HCT116 (cell line): Measurements from ENCODE around the gene FMO5. TPM values are rescaled to one million over a fixed set of nuclear protein-coding genes. Genes with fewer than 3 reads are reported as not detected.

Experiments
- ATAC-seq: fragments of 200-7000 bp; cut with Tn5 transposase; 2 replicates; pipeline ENCODE4 v1.9.1; 2020; ENCODE audit warnings: mild to moderate bottlenecking, moderate library complexity
- BruUV-seq: library from RNA; stranded (reverse); fragments of 400-500 nt; replicated peaks from 2 replicates; lab custom pipeline; 2021; lab: Mats Ljungman, UMichigan
- CTCF ChIA-PET: fragments of 300-600 bp; sonication (Branson Sonifier 250); formaldehyde crosslinking; loops from one replicate; lab custom pipeline; 2021; ENCODE audit warnings: antibody characterized with exemption; lab: Charles Lee
- POLR2A ChIA-PET: fragments of 300-600, 350-600 bp; sonication (Branson Sonifier 250); formaldehyde crosslinking; loops from one replicate; lab custom pipeline; 2021; ENCODE audit warnings: antibody characterized with exemption; lab: Charles Lee
- RAD21 ChIA-PET, 2 experiments: fragments of 300-600 bp; sonication (Branson Sonifier 250); formaldehyde crosslinking; loops; one replicate each; lab custom pipeline; 2023; ENCODE audit warnings: low total read pairs in 2 of 2; ENCODE audit not compliant: uncharacterized antibody in 2 of 2, unreplicated experiment in 2 of 2, low non-redundant PET in 1 of 2; lab: Charles Lee
- DNase-seq: peaks from one replicate; pipeline ENCODE4 v3.0.0-alpha.2; 2010; ENCODE audit warnings: low read depth, low spot score
- H2AFZ ChIP-seq: fragments of 200-600 bp; shearing (Covaris generic), sonication (generic); 2 replicates; pipeline ENCODE4 v1.6.1; 2017; ENCODE audit warnings: low read depth, mixed run types, mixed read lengths, antibody characterized with exemption, low read length; ENCODE audit not compliant: poor library complexity, severe bottlenecking
- H3K27ac ChIP-seq: 2 replicates; pipeline ENCODE4 v1.5.1; 2012; ENCODE audit warnings: low read depth, low read length
- H3K27me3 ChIP-seq: fragments of 200-600 bp; sonication (generic); 2 replicates; pipeline ENCODE4 v1.6.1; 2016; ENCODE audit warnings: mixed run types, low read length, mixed read lengths; ENCODE audit not compliant: insufficient read depth
- H3K36me3 ChIP-seq, 2 experiments: fragments of 200-500 bp in 1 of 2; fragments of 200-600 bp in 1 of 2; sonication (Bioruptor generic) in 1 of 2; sonication (generic) in 1 of 2; 2 replicates each; pipeline versions ENCODE4 v1.5.1 to v1.6.1; 2014 to 2016; ENCODE audit warnings: low read length in 2 of 2, inconsistent platforms in 1 of 2, mixed read lengths in 1 of 2, mixed run types in 1 of 2; ENCODE audit not compliant: insufficient read depth in 2 of 2, control insufficient read depth in 1 of 2
- H3K4me1 ChIP-seq, 2 experiments: fragments of 200-600 bp in 1 of 2; sonication (generic) in 1 of 2; 2 replicates each; pipeline versions ENCODE4 v1.5.1 to v1.6.1; 2012 to 2017; ENCODE audit warnings: low read length in 2 of 2, inconsistent platforms in 1 of 2, mild to moderate bottlenecking in 1 of 2, mixed read lengths in 1 of 2, mixed run types in 1 of 2, moderate library complexity in 1 of 2; ENCODE audit not compliant: insufficient read depth in 2 of 2, control insufficient read depth in 1 of 2
- H3K4me2 ChIP-seq: fragments of 200-600 bp; sonication (generic); 2 replicates; pipeline ENCODE4 v1.6.1; 2017; ENCODE audit warnings: mixed run types, low read length, mixed read lengths
- H3K4me3 ChIP-seq, 2 experiments: fragments of 200-600 bp in 1 of 2; sonication (generic) in 1 of 2; replicated peaks in 1 of 2; 2 replicates each; pipeline ENCODE4 v1.5.1; 2011 to 2016; ENCODE audit warnings: low read length in 2 of 2, control low read depth in 1 of 2, low read depth in 1 of 2, mild to moderate bottlenecking in 1 of 2, mixed read lengths in 1 of 2, mixed run types in 1 of 2
- H3K79me2 ChIP-seq: fragments of 200-600 bp; sonication (generic); 2 replicates; pipeline ENCODE4 v1.6.1; 2017; ENCODE audit warnings: mild to moderate bottlenecking, mixed run types, low read length, moderate library complexity, mixed read lengths; ENCODE audit not compliant: insufficient read depth
- H3K9ac ChIP-seq: fragments of 200-600 bp; sonication (generic); 2 replicates; pipeline ENCODE4 v1.6.1; 2016; ENCODE audit warnings: low read length, mixed read lengths
- H3K9me2 ChIP-seq: fragments of 200-600 bp; sonication (generic), shearing (Covaris generic); 2 replicates; pipeline ENCODE4 v1.6.1; 2017; ENCODE audit warnings: mixed run types, mild to moderate bottlenecking, moderate library complexity; ENCODE audit not compliant: insufficient read depth
- H3K9me3 ChIP-seq, 2 experiments: fragments of 200-500 bp in 1 of 2; fragments of 200-600 bp in 1 of 2; sonication (Bioruptor generic) in 1 of 2; sonication (generic) in 1 of 2; 2 replicates each; pipeline ENCODE4 v1.6.1; 2014 to 2017; ENCODE audit warnings: low read length in 2 of 2, mixed read lengths in 2 of 2, inconsistent platforms in 1 of 2, low read depth in 1 of 2, mild to moderate bottlenecking in 1 of 2, mixed run types in 1 of 2, moderate library complexity in 1 of 2; ENCODE audit not compliant: control insufficient read depth in 1 of 2, insufficient read depth in 1 of 2
- H4K20me1 ChIP-seq: fragments of 200-600 bp; sonication (generic), shearing (Covaris generic); 2 replicates; pipeline ENCODE4 v1.6.1; 2017; ENCODE audit warnings: mixed run types, mild to moderate bottlenecking, moderate library complexity; ENCODE audit not compliant: insufficient read depth
- ATF3 ChIP-seq: IDR thresholded peaks from 2 replicates; pipeline ENCODE4 v1.6.1; 2012
- CBX3 ChIP-seq: IDR thresholded peaks from 2 replicates; pipeline ENCODE4 v1.6.1; 2012; ENCODE audit warnings: low read depth
- CEBPB ChIP-seq: IDR thresholded peaks from 2 replicates; pipeline ENCODE4 v1.6.1; 2012; ENCODE audit warnings: low read depth
- EGR1 ChIP-seq: IDR thresholded peaks from 2 replicates; pipeline ENCODE4 v1.6.1; 2012; ENCODE audit warnings: low read depth
- ELF1 ChIP-seq: IDR thresholded peaks from 2 replicates; pipeline ENCODE4 v1.6.1; 2012; ENCODE audit warnings: low read depth, borderline replicate concordance
- EZH2 ChIP-seq: fragments of 200-600 bp; sonication (generic); IDR thresholded peaks from 2 replicates; pipeline ENCODE4 v1.6.1; 2017; ENCODE audit warnings: antibody characterized with exemption, mixed run types
- EZH2phosphoT487 ChIP-seq: fragments of 200-600 bp; IDR thresholded peaks from 2 replicates; pipeline ENCODE4 v1.6.1; 2018; ENCODE audit warnings: antibody characterized with exemption, borderline replicate concordance
- FOSL1 ChIP-seq: IDR thresholded peaks from 2 replicates; pipeline ENCODE4 v1.6.1; 2012; ENCODE audit warnings: low read depth
- JUND ChIP-seq: IDR thresholded peaks from 2 replicates; pipeline ENCODE4 v1.6.1; 2012
- MAX ChIP-seq: IDR thresholded peaks from 2 replicates; pipeline ENCODE4 v1.6.1; 2012
- POLR2A ChIP-seq: IDR thresholded peaks from 2 replicates; pipeline ENCODE4 v1.7.0; 2011; ENCODE audit warnings: borderline replicate concordance; ENCODE audit not compliant: insufficient read depth, insufficient read length; ENCODE audit errors: extremely low read depth
- POLR2AphosphoS5 ChIP-seq: IDR thresholded peaks from 2 replicates; pipeline ENCODE4 v1.6.1; 2011; ENCODE audit warnings: mild to moderate bottlenecking, low read depth, low read length, moderate library complexity
- RAD21 ChIP-seq: IDR thresholded peaks from 2 replicates; pipeline ENCODE4 v1.6.1; 2012; ENCODE audit warnings: low read depth, mild to moderate bottlenecking
- SIN3A ChIP-seq: IDR thresholded peaks from 2 replicates; pipeline ENCODE4 v1.6.1; 2012; ENCODE audit warnings: low read depth
- SP1 ChIP-seq: IDR thresholded peaks from 2 replicates; pipeline ENCODE4 v1.6.1; 2012; ENCODE audit warnings: low read depth
- SRF ChIP-seq: IDR thresholded peaks from 2 replicates; pipeline ENCODE4 v1.6.1; 2012; ENCODE audit warnings: low read depth
- TCF7L2 ChIP-seq: IDR thresholded peaks from 2 replicates; pipeline ENCODE4 v1.7.0; 2011; ENCODE audit warnings: borderline replicate concordance, inconsistent platforms; ENCODE audit not compliant: insufficient read depth, insufficient read length; ENCODE audit errors: extremely low read depth
- YY1 ChIP-seq: IDR thresholded peaks from 2 replicates; pipeline ENCODE4 v1.6.1; 2011; ENCODE audit warnings: low read length, low read depth, moderate library complexity, mild to moderate bottlenecking; ENCODE audit not compliant: insufficient replicate concordance; ENCODE audit errors: extremely low read depth
- ZFX ChIP-seq: fragments of 450-650 bp; IDR thresholded peaks from 2 replicates; pipeline ENCODE4 v1.6.1; 2017
- ZNF274 ChIP-seq: fragments of 200-500 bp; sonication (Bioruptor generic); IDR thresholded peaks from 2 replicates; pipeline ENCODE4 v1.6.1; 2014; ENCODE audit warnings: mild to moderate bottlenecking, low read depth, low read length, inconsistent platforms
- intact Hi-C: fragments of 100-400 bp; cut with micrococcal nuclease; formaldehyde crosslinking; loops from 2 replicates; pipeline ENCODE4 v1.10.0; 2022
- total RNA-seq: library from RNA; stranded (reverse); gene quantifications from one replicate; pipeline ENCODE4 v1.2.1, GENCODE V29; 2021; ENCODE audit not compliant: unreplicated experiment

FMO5 gene
- total RNA-seq, 1 experiment from 2014 or later = 0.27 TPM

- no peaks in the 10 kb centered on the region for H3K27me3 ChIP-seq
- H3K9me2 ChIP-seq = no peaks in the 10 kb centered on the region
- peaks cover 14% of the 10 kb centered on the region; the same call in 1 of the 2 replicates for H4K20me1 ChIP-seq
- no peaks in the 10 kb centered on the region for H3K36me3 ChIP-seq
- no peak for DNase-seq
- no peak overlapping the region for H3K27ac ChIP-seq
- H2AFZ ChIP-seq = no peak overlapping the region
- ChIA-PET POLR2A (no interaction called here), CTCF (no interaction called here), RAD21 (no interaction called here)
- H3K4me2 ChIP-seq = no peak overlapping the region
- H3K79me2 ChIP-seq = peaks cover 77% of the 10 kb centered on the region
- H3K9me3 ChIP-seq = no peaks in the 10 kb centered on the region
- BruUV-seq = no TSS peak
- no peak for ATAC-seq
- H3K4me1 ChIP-seq = peaks cover 8 to 35% of the 10 kb centered on the region in 2 experiments; a peak in 3 of 4 replicates
- H3K4me3 ChIP-seq = no peak overlapping the region
- H3K9ac ChIP-seq = no peak overlapping the region
- intact Hi-C loops = no loop called here
- TF ChIP-seq TCF7L2 (no peak), ZNF274 (no peak), SIN3A (no peak), ELF1 (no peak), CEBPB (no peak)
Observed at GRCh38 chr1:147245586-147246021, 20.5 kb upstream of the FMO5 start.

- ChIA-PET POLR2A (no interaction called here), RAD21 (no interaction called here), CTCF (no interaction called here)
- Histone ChIP-seq H3K9me2 (no peaks in the 10 kb centered on the region), H3K4me2 (no peak overlapping the region), H2AFZ (no peak overlapping the region), H4K20me1 (peaks cover 14% of the 10 kb centered on the region; the same call in 1 of the 2 replicates), H3K9me3 (no peaks in the 10 kb centered on the region), H3K9ac (no peak overlapping the region), H3K27ac (no peak overlapping the region), H3K27me3 (no peaks in the 10 kb centered on the region), H3K4me3 (no peak overlapping the region), H3K79me2 (peaks cover 72% of the 10 kb centered on the region), H3K4me1 (peaks cover 8 to 35% of the 10 kb centered on the region in 2 experiments; a peak in 3 of 4 replicates), H3K36me3 (no peaks in the 10 kb centered on the region)
- DNase-seq (no peak), ATAC-seq (no peak)
- no TSS peak for BruUV-seq
- intact Hi-C loops = no loop called here
- TF ChIP-seq SP1 = no peak
- TF ChIP-seq POLR2A = no peak
- no peak for TF ChIP-seq TCF7L2
- TF ChIP-seq POLR2AphosphoS5 = no peak
- no peak for TF ChIP-seq MAX
- no peak for TF ChIP-seq CBX3
- TF ChIP-seq YY1 = no peak
- TF ChIP-seq CEBPB = no peak
- TF ChIP-seq ZFX = no peak
- no peak for TF ChIP-seq EZH2
- no peak for TF ChIP-seq SRF
- no peak for TF ChIP-seq RAD21
- TF ChIP-seq ELF1 = no peak
- TF ChIP-seq JUND = no peak
- TF ChIP-seq FOSL1 = no peak
- no peak for TF ChIP-seq ZNF274
- no peak for TF ChIP-seq EGR1
- no peak for TF ChIP-seq EZH2phosphoT487
- TF ChIP-seq ATF3 = no peak
Observed at GRCh38 chr1:147245129-147245528, 20.0 kb upstream of the FMO5 start.
